ENCODE measurements around the gene PGAM2.

GRCh38 chr7:44111761-44112160 is 46.4 kb upstream of the PGAM2 start:
- TF ChIP-seq CTCF (IDR thresholded peaks at IDR 0.05; ENCODE audit: poor library complexity): no peak
- TF ChIP-seq EZH2 (IDR thresholded peaks at IDR 0.05; ENCODE audit: borderline replicate concordance): no peak
- TF ChIP-seq EZH2phosphoT487 (IDR thresholded peaks at IDR 0.05; ENCODE audit: low read depth, severe bottlenecking, unreplicated experiment): no peak

All from hepatocyte (in vitro differentiated cells).